HG03354 (cell line): ENCODE data around the gene GMCL2.
"Not testable (repeated sequence)": the region's sequence is repeated elsewhere in the genome, so short reads cannot be mapped to it uniquely, and the experiment has no call there.

Experiments
- ATAC-seq: cut with Tn5 transposase; IDR thresholded peaks from one replicate; pipeline ENCODE4 v1.9.1; 2021; ENCODE audit warnings: mild to moderate bottlenecking; ENCODE audit not compliant: unreplicated experiment, poor library complexity, severe bottlenecking

Gene GMCL2, protein sequence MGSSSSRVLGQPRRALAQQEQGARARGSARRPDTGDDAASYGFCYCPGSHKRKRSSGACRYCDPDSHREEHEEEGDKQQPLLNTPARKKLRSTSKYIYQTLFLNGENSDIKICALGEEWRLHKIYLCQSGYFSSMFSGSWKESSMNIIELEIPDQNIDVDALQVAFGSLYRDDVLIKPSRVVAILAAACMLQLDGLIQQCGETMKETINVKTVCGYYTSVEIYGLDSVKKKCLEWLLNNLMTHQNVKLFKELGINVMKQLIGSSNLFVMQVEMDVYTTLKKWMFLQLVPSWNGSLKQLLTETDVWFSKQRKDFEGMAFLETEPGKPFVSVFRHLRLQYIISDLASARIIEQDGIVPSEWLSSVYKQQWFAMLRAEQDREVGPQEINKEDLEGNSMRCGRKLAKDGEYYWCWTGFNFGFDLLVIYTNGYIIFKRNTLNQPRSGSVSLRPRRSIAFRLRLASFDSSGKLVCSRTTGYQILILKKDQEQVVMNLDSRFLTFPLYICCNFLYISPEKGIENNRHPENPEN

DNA sequence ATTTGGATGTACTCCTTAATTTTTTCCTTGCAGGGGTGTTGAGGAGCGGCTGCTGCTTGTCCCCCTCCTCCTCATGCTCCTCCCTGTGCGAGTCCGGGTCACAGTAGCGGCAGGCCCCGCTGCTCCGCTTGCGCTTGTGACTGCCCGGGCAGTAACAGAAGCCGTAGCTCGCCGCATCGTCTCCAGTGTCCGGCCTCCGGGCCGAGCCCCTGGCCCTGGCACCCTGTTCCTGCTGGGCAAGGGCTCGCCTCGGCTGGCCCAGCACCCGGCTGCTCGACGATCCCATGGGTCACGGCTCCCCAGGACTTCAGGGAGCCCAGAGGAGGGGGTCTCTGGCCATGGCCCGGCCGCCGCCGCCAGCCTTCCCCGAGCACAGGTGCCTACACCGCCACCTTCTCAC is at the start of gene GMCL2:
Gene GMCL2, minus strand, starts transcription at position 358 of the 400 bp plus-strand sequence. Its CDS starts 72 bp downstream, at position 286.
- ATAC-seq: no peak

DNA sequence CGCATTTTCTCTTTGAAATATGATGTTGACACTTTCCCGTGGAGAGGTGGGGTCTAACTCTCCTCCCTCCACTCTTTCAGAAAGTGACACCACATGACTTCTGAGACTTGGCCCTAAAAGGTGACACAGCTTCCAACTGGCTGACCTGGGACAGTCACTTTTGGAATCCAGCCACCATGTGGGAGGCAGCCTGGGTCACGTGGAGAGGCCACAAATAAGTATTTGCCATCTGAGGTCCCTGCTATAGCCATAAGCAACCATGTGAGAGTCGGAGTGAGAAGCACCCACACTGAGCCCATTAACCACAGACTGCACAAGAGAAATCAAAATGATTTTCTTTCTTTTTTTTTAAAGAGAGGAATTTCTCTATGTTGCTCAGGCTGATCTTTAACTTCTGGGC is 49.5 kb upstream of the GMCL2 start:
- ATAC-seq: no peak

DNA sequence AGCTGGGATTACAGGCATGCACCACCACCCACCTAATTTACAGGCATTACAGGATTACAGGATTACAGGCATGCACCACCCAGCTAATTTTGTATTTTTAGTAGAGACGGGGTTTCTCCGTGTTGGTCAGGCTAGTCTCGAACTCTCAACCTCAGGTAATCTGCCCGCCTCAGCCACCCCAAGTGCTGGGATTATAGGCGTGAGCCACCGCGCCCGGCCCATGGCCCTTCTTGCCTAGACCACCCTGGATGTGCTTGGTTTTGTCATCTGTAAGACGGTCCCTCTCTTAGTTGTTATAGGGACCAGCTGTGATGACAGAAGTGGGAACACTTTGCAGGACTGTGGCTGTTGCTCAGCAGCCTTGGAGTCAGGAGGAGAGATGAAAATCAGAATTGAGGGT is 49.0 kb upstream of the GMCL2 start:
- no peak for ATAC-seq

DNA sequence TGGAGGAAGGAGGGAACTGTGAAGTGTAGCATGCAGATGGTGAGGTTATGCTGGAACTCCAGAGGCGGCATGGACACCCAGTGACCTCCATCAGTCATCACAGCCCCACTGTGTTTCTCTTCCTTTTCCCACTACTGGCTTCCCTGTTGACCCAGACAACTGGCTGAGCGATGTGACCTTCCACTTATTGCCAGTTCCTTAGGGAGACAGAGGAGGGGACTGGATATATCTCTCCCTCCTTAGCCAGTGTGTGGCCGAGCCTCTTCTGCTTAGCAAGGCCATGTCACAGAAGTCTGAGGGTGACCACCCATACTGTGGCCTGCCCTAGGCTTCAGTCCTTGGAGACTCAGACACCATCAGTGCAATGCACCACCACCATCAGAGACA is 48.4 kb upstream of the GMCL2 start:
- ATAC-seq: no peak

DNA sequence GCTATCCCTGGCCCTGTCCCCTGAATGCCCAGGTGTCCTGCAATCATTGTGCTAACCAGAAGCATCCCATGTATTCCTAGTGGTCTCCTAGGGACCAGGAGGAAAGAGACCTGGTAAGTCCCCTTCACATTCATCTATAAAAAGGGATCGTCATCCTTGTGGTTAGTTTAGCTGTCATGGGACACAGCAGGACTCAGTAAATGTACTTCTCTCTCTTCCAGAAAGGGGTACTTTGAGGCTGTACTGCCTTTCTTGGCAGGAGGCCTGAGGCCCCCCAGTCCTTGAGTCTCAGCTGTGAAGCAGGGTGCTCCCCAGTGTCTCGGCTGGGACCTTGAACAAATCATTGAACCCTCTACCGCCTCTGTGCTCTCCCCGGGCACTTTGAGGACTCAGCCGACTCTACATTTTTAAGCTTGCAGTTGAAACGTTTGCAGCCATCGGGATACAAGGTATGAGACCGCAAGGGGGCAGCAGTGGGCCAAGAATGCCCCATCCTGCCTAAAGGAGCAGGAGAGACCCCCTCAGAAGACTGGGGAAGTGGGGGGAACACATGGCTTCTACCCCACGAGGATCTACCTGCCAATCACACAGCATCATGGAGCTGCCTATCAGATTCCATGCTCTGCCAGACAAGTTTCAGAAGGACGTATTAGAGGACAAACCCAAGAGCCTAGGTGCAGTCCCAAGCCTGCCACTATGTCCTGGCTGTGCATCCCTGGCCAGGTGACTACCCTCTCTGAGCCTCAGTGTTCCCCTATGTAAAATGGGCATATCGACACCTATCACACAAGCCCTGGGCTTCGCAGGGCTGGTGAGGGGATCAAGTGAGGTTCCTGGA is 47.8 kb upstream of the GMCL2 start:
- peak; percentile 32 for ATAC-seq

DNA sequence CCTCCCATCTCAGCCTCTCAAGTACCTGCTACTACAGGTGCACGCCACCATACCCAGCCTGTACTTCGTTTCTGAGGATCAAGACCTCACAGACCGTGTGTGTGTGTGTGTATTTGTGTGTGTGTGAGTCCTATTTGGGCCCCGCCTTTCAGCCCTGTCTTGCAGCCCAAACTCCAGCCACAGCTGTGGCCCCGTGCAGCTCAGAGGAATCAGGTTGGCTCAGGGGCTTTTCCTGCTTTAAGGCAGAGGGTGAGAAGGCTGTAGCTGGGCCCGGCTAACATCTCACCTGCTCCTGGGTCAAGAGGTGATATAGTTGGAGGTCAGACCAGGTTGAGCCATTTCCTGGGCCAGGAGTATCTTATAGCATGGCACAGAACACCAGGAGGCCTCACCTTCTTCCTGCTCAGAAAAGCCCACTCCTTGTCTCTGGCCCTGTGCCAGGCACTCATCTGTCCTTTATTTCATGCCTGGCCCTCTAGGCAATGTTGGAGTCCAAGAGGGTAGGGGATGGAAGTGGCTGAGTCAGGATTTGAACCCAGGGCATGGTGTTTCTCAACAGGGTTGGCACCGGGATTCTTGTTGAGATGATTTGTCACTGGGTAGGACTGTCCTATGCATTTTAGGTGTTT is 47.1 kb upstream of the GMCL2 start:
- ATAC-seq: no peak

DNA sequence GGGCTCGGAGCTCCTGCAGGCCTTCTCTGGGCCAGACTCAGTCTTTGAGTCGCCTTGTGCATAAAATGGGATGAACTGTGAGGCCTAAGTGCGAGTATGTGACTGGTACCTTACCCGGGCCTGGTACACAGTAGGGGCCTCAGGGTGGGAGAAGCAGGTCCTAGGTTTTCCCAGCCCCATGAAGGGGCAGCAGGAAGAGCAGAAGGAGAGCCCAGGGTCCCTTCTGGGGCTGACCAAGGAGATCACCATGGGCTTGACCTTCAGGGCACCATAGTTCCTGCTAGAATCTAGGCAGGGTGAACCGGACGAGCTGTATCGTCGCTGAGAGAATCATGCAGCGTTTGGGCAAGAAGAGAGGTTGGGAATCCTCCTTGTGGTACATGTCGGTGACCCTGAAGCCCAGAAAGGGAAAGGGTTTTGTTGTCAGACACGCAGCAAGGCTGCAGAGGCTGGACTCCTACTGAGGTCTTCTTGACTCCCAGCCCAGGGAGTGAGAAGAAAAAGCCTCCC is 45.8 kb upstream of the GMCL2 start:
- ATAC-seq: peak; percentile 0

DNA sequence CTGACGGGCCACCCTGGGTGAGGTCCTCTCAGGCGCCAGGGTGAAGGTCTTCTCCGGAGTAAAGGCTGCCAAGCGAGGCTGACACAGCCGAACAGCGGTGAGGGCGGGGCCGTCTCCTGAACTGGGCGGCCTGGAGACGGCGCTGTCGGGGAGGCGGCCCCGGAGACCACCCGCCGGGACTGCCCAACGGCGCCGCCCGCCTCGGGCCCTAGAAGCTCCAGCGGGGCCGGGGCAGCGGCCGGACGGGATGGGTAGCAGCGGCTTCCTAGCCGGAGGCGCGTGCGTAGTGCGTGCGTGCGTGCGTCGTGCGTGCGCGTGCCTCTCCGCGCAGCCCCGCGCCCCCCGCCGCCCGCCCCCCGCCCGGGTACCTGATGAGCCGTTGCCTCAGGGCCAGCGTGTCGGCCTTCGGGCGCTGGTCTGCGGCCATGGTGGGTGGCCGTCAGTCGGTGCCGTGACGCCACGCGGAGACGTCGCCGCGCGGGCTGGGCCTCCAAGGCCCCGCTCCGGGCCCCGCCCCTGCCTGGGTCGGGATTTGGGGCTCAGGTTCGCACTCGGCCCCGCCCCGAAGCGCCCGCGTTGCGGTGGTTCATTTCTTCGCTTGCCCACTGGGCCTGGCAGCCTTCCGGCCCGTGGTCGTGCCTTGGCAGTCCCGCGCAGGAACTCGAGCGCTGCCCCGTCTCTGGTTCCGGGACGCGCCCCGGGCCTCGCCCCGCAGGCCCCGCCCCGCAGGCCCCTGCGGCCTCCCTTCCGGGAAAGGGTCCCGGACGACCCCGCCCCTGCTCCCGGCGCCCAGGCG is 45.2 kb upstream of the GMCL2 start, which contains the start of gene PHYKPL:
Gene PHYKPL, minus strand, starts transcription at position 679 of the 796 bp plus-strand sequence. Its CDS starts 252 bp downstream, at position 427.
- peak; percentile 68 for ATAC-seq

DNA sequence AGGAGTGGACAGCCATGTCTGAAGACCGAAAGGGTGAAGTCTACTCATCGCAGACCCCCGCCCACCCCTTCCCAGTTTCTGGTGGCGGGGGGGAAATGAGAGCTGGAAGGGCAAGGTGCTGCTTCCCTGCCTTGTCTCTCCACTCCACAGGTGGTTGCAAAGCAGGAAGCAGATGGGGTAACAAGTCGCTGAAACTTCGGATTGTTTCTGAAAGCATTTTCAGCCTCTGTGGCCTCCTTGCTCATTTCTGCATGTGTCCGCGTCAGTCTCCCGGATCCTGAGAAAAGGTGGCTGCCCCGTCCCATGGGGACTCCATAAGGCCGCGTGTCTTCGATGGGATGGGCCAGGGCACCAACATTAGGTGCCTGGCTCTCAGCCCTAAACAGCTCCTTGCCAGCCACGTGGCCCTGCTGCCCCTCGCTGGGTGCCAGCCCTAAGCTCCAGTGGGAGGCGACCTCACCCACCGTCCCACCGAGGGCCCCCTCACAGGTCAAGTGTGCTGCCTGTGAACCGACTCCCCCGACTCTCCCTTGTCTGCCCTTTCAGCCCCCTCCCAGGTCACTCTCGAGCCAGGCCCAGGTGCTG is 44.5 kb upstream of the GMCL2 start:
- ATAC-seq: peak; percentile 7

DNA sequence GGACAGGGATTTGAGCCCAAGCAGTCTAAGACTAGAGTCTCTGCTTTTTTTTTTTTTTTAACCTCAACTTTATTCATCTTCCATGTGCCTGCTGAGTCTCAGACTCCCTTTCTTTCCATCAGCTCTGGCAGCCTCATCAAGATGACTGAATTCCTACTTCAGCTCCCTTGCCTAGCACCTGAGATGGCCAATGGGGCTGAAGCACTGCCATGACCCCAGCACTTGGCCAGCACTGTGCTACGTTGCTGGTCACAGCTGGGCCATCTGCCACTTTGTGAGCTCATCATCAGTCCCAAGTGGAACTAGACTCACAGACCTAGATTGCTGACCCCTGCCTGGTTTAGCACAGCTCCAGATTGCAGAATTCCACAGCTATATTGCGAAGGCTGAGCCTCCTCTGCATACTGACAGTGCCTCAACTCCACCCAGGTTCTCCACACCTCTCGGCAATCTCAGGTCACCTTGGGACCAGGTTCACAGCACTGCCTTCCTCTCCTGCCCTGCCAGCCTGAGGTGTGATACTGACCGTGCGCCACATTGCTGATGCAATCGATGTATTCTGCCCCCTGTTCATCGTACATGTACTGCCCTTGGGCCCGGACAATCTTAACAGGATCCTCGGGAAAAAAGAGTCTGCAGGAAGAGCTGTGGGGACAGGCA is 43.8 kb upstream of the GMCL2 start:
- no peak for ATAC-seq

DNA sequence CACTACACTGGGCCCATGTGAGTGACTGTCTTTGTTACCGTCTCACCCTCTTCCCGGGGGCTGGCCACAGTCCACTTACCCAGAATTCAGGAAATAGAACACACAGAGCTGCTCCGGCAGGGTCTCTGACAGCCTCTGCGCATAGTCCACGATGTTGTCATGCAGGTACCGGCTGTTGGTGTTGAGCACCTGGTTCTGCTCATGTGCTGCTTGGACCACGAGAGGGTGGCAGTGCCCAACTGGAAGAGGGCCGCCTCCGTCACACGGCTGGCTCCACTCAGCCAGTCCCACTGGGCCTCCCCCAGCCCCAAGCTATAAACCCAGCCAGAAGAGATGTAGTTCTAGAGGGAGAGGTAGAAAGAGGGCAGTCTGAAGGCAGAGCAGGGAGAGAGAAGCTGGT is 42.7 kb upstream of the GMCL2 start:
- ATAC-seq: no peak

DNA sequence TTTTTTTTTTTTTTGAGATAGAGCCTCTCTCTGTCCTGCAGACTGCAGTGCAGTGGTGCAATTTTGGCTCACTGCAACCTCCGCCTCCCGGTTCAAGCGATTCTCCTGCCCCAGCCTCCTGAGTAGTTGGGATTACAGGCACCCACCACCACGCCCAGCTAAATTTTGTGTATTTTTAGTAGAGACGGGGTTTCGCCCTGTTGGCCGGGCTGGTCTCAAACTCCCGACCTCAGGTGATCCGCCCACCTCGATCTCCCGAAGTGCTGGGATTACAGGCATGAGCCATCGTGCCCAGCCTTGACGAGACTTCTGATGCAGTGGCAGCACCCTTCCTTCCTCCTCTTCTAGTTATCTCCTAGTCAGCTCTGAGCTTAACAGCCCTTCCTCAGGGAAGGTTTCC is 41.9 kb upstream of the GMCL2 start:
- not testable (repeated sequence) for ATAC-seq

DNA sequence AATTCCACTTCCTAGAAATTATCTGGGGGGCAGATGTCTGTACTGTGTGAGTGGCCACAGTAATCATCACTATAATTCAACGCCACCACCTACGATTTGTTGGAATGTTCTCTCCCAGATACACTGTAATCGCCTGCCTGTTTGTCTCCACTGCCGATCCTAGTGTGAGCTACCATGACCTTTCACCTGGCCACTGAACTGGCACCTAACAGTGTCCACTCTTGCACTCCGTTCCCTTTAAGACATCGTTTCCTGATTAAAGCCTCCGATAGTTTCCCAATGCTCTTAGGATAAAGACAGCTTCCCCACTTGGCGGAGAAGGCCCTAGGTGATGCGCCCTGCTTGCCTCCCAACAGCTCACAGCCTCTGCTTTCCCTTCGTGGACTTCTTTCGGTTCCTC is 41.4 kb upstream of the GMCL2 start:
- ATAC-seq: no peak

DNA sequence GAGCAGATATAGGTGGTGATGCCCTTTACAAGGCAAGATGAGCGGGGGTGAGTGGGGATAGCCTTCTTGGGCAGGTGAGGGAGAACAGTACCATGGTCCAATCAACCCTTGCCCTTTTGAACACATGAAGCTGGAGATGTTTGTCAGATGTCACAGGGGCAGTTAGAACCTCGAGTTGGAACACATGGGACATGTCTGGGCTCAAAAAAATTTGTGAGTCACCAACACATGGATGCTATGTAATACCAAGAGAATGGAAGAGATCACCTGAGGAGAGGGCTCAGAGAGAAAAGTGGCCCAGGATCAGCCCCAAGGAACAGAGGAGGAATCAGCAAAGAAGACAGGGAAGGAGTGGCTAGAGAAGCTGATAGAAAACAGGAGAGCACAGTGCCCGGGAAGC is 40.8 kb upstream of the GMCL2 start:
- ATAC-seq: no peak

DNA sequence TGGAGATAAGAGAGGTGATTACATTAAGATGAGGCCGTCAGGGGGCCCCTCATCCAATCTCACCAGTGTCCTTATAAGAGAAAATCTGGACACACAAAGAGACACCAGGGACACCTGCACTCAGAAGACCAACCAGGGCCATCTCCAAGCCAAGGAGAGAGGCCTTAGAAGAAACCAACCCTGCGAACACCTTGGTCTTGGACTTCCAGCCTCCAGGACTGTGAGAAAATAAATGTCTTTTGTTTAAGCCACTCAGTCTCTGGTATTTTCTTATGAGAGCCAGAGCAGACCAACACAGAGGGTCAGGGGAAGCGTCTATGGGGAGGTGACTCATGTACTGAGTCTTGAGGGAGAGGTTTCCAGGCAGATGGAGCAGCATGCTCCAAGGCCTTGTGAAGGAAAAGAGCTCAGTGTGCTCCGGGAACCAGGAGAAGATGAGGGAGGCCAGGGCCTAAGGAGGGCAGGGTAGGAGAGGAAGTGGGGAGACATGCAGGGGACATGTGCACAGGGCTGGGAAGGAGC is 40.0 kb upstream of the GMCL2 start:
- ATAC-seq: no peak

DNA sequence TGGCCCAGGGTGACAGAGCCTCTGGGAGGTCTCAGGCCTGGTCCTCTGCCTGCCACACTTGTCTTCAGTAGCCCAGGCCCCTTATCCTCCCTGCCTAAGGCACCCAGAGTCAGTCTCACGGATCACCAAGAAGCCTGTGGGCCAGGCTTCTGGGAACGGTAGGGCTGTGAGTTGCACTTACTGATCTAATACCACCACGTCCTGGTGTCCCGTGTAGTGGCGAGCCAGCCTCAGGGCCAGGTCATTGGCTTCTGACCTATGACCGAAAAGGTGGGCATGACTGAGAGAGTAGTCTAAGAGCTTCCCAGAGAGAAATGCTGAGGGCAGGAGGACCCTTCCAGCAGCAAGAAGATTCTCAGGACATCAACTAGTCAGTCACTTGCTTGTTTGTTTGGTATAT is 38.0 kb upstream of the GMCL2 start:
- no peak for ATAC-seq

DNA sequence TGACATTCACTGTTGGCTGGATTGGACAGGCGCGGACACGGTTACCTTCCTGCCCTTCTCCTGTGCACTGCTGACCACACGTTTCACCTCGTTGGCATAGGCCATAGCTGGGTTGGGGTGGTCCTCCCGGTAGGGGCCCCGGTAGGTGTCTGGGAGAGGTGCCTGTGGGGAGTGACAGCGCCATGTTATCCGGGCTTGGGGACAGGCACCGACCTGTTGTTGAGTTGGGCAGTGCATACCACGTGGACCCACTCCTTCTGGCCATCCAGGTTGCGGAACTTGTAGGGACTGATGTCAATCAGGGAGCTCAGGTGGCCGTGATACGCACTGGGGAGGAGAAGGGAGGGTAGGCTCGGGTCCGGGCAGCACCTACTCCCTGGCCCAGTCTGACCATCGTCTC is 37.2 kb upstream of the GMCL2 start:
- ATAC-seq: no peak

DNA sequence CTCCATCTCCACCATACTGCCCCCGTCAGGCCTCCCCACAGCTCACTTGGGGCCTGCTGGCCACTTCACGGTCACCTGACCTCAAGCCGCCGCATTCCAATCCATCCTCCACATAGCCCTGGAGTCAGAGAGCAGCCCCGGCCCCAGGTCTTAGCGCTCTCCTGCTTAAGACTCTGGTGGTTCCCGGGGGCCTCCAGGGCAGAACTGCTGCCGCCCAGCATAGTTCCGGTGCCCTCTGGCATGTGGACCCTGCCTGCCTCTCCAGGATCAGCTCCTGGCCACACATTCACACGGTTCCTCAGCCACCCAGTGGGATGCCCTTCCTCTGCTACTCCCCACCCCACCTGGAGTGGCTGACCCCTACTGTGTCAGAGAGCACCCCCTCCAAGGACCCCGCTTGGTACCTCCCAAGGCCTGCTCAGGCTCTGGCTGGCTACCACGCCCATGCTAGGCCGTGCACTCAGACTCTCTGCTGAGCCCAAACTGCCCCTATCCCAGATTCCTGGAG is 36.7 kb upstream of the GMCL2 start:
- no peak for ATAC-seq
